Sigmoid colon (tissue), 4 donors: ENCODE measurements around the gene AJM1.

Experiments
- EP300 ChIP-seq, 4 donors: sonication (generic); formaldehyde crosslinking; IDR thresholded peaks; one replicate each; pipeline ENCODE4 v1.6.1; 2017; ENCODE audit warnings: antibody characterized with exemption in 4 of 4
- POLR2A ChIP-seq, 2 donors: fragments of 450-650 bp; IDR thresholded peaks; one replicate each; pipeline ENCODE4 v1.6.1; 2016; ENCODE audit warnings: antibody characterized with exemption in 2 of 2, mild to moderate bottlenecking in 2 of 2, moderate library complexity in 2 of 2
- POLR2AphosphoS5 ChIP-seq, 4 donors: sonication (generic); formaldehyde crosslinking; IDR thresholded peaks; one replicate each; pipeline ENCODE4 v1.6.1; 2017; ENCODE audit warnings: antibody characterized with exemption in 4 of 4
- TF ChIP-seq, protein P1 (sequence below), 4 experiments: fragments of 450-650 bp in 3 of 4; fragments of 200-600 bp in 1 of 4; IDR thresholded peaks; one replicate each; pipeline ENCODE4 v1.5.1; 2016 to 2019; ENCODE audit warnings: antibody characterized with exemption in 4 of 4, mild to moderate bottlenecking in 3 of 4, moderate library complexity in 2 of 4

DNA sequence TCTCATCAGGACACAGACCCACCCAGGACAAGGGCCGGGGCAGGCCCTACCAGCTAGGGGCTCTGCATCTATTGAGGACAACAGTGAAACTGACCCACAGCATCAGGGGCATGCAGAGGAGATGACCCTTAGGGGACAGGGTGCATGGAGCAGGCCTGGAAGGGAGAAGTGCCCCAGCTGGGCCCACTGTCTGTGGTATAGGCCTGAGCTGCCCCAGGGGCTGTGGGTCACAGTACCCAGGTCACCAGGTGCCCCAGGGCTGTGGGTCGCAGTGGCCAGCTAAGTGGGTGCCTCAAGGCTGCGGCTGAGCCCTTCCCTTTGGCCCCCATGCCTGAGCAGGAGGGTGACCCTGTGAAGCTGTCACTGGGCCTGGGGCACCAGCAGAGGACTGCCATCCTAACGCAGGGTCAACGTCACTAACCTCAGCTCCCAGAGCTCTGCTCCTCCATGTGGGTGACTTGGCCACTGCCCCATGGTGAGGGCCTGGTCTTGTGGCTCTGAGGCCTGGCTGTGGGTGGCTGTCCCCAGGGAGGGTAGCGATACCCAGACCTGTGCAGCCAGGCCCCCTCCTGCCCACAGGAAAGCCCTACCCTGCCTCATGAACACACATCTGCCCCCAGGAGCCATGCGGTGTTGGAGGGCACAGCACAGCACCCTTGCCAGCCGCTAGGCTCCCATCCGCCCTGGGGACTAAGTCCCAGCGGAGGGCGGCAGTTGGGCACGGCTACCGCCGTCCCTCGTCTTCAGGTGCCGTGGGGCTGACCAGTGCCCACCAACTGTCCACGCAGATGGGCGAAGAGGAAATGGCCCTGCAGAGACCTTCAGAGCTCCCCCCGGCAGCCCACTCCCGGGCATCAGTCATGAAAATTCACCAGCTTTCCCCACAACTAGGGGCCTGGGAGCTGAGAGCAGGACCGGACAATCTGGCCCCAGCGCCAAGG lies 18.9 kb downstream of the AJM1 start:
- TF ChIP-seq POLR2A (IDR thresholded peaks at IDR 0.05) (no peak), EP300 (IDR thresholded peaks at IDR 0.05) (no peak), POLR2AphosphoS5 (IDR thresholded peaks at IDR 0.05) (no peak)
- TF ChIP-seq, protein P1, sequence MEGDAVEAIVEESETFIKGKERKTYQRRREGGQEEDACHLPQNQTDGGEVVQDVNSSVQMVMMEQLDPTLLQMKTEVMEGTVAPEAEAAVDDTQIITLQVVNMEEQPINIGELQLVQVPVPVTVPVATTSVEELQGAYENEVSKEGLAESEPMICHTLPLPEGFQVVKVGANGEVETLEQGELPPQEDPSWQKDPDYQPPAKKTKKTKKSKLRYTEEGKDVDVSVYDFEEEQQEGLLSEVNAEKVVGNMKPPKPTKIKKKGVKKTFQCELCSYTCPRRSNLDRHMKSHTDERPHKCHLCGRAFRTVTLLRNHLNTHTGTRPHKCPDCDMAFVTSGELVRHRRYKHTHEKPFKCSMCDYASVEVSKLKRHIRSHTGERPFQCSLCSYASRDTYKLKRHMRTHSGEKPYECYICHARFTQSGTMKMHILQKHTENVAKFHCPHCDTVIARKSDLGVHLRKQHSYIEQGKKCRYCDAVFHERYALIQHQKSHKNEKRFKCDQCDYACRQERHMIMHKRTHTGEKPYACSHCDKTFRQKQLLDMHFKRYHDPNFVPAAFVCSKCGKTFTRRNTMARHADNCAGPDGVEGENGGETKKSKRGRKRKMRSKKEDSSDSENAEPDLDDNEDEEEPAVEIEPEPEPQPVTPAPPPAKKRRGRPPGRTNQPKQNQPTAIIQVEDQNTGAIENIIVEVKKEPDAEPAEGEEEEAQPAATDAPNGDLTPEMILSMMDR (IDR thresholded peaks at IDR 0.05) = no peak
